Measurements from ENCODE around the gene PDZK1IP1. TPM values are rescaled to one million over a fixed set of nuclear protein-coding genes. Genes with fewer than 3 reads are reported as not detected.

The PDZK1IP1 gene
- total and polyA plus RNA-seq, 2 donors (not counting 1 experiment from before 2014, with no cell fraction given): 0.21 TPM; not detected in 1

GRCh38 chr1:47219590-47220220, 29.9 kb upstream of the PDZK1IP1 start:
- H3K79me2 ChIP-seq (ENCODE audit: control insufficient read depth, insufficient read depth, low read length): no peaks in the 10 kb centered on the region
- peaks cover 0 to under 1% of the 10 kb centered on the region in 2 donors for H3K4me1 ChIP-seq (ENCODE audit: control insufficient read depth in 2 of 2, insufficient read depth in 2 of 2, low read length in 2 of 2)
- CTCF ChIA-PET: no interaction called here
- H3K27ac Mint-ChIP-seq: no peak overlapping the region
- no peaks in the 10 kb centered on the region for H3K9me3 Mint-ChIP-seq (ENCODE audit: insufficient read depth)
- H2AFZ ChIP-seq (ENCODE audit: insufficient read depth, low read depth, low read length, poor library complexity, severe bottlenecking): no peak overlapping the region
- H3K4me2 ChIP-seq (replicated peaks; ENCODE audit: low read depth, low read length, poor library complexity, severe bottlenecking): no peak overlapping the region
- H3K27ac ChIP-seq (ENCODE audit: low read length in 2 of 2): no peak overlapping the region
- 96% methylated on average over 16 of the region's 29 CpGs for WGBS (ENCODE audit: insufficient coverage)
- no peak overlapping the region for H3K4me3 Mint-ChIP-seq
- H3K9ac ChIP-seq (ENCODE audit: low read length): no peak overlapping the region
- TF ChIP-seq CTCF (IDR thresholded peaks at IDR 0.05) (no peak), EZH2 (IDR thresholded peaks at IDR 0.05; ENCODE audit: borderline replicate concordance, insufficient read depth, low read depth, low read length, poor library complexity, severe bottlenecking) (no peak)
- H3K4me1 Mint-ChIP-seq: no peaks in the 10 kb centered on the region
- peaks cover 3% of the 10 kb centered on the region for H3K27me3 Mint-ChIP-seq
- ATAC-seq (ENCODE audit: low read depth) (no peak), DNase-seq (no peak)
- POLR2A ChIA-PET: no interaction called here
- no peaks in the 10 kb centered on the region for H3K9me3 ChIP-seq (ENCODE audit: control extremely low read depth in 1 of 3, control insufficient read depth in 2 of 3, insufficient read depth in 1 of 3, low read length in 2 of 3)
- no peaks in the 10 kb centered on the region for H4K20me1 ChIP-seq (ENCODE audit: control insufficient read depth, insufficient read depth, low read length, poor library complexity, severe bottlenecking)
- H3K4me3 ChIP-seq (ENCODE audit: control extremely low read depth in 1 of 5, extremely low read depth in 1 of 5, insufficient read depth in 1 of 5, low read depth in 2 of 5, low read length in 4 of 5): no peak overlapping the region
- intact Hi-C loops (cut with micrococcal nuclease): no loop called here
- H3K36me3 ChIP-seq (replicated peaks in 1 of 2; ENCODE audit: control extremely low read depth in 1 of 2, control insufficient read depth in 1 of 2, extremely low read depth in 1 of 2, insufficient read depth in 2 of 2, low read length in 1 of 2): no peaks in the 10 kb centered on the region
- peaks cover 0 to 35% (median 14%) of the 10 kb centered on the region in 4 experiments for H3K27me3 ChIP-seq (replicated peaks in 1 of 4; ENCODE audit: control extremely low read depth in 1 of 4, control insufficient read depth in 3 of 4, insufficient read depth in 4 of 4, low read length in 3 of 4)

- CTCF ChIA-PET: no interaction called here
- Mint-ChIP-seq H3K27me3 (peaks cover 3% of the 10 kb centered on the region), H3K4me3 (no peak overlapping the region), H3K4me1 (no peaks in the 10 kb centered on the region), H3K27ac (no peak overlapping the region), H3K9me3 (ENCODE audit: insufficient read depth) (no peaks in the 10 kb centered on the region)
- Histone ChIP-seq H3K9me3 (ENCODE audit: control extremely low read depth in 1 of 3, control insufficient read depth in 2 of 3, insufficient read depth in 1 of 3, low read length in 2 of 3) (no peaks in the 10 kb centered on the region), H3K36me3 (replicated peaks in 1 of 2; ENCODE audit: control extremely low read depth in 1 of 2, control insufficient read depth in 1 of 2, extremely low read depth in 1 of 2, insufficient read depth in 2 of 2, low read length in 1 of 2) (no peaks in the 10 kb centered on the region), H2AFZ (ENCODE audit: insufficient read depth, low read depth, low read length, poor library complexity, severe bottlenecking) (no peak overlapping the region), H3K4me1 (ENCODE audit: control insufficient read depth in 2 of 2, insufficient read depth in 2 of 2, low read length in 2 of 2) (no peaks in the 10 kb centered on the region), H3K79me2 (ENCODE audit: control insufficient read depth, insufficient read depth, low read length) (no peaks in the 10 kb centered on the region), H3K9ac (ENCODE audit: low read length) (no peak overlapping the region), H3K27ac (ENCODE audit: low read length in 2 of 2) (no peak overlapping the region), H4K20me1 (ENCODE audit: control insufficient read depth, insufficient read depth, low read length, poor library complexity, severe bottlenecking) (no peaks in the 10 kb centered on the region), H3K4me2 (replicated peaks; ENCODE audit: low read depth, low read length, poor library complexity, severe bottlenecking) (no peak overlapping the region), H3K27me3 (replicated peaks in 1 of 4; ENCODE audit: control extremely low read depth in 1 of 4, control insufficient read depth in 3 of 4, insufficient read depth in 4 of 4, low read length in 3 of 4) (peaks cover 0 to 28% (median 9%) of the 10 kb centered on the region in 4 experiments), H3K4me3 (ENCODE audit: control extremely low read depth in 1 of 5, extremely low read depth in 1 of 5, insufficient read depth in 1 of 5, low read depth in 2 of 5, low read length in 4 of 5) (no peak overlapping the region)
- intact Hi-C loops (cut with micrococcal nuclease): no loop called here
- no peak for TF ChIP-seq EZH2 (IDR thresholded peaks at IDR 0.05; ENCODE audit: borderline replicate concordance, insufficient read depth, low read depth, low read length, poor library complexity, severe bottlenecking)
- no peak for TF ChIP-seq CTCF (IDR thresholded peaks at IDR 0.05)
- DNase-seq: no peak
- ATAC-seq (ENCODE audit: low read depth): no peak
- POLR2A ChIA-PET: no interaction called here
- WGBS (ENCODE audit: insufficient coverage): 92% methylated on average over 4 of the region's 4 CpGs
These were observed 29.2 kb upstream of the PDZK1IP1 start for GRCh38 chr1:47219001-47219400.
